ENCODE data around the gene COX20.

DNA sequence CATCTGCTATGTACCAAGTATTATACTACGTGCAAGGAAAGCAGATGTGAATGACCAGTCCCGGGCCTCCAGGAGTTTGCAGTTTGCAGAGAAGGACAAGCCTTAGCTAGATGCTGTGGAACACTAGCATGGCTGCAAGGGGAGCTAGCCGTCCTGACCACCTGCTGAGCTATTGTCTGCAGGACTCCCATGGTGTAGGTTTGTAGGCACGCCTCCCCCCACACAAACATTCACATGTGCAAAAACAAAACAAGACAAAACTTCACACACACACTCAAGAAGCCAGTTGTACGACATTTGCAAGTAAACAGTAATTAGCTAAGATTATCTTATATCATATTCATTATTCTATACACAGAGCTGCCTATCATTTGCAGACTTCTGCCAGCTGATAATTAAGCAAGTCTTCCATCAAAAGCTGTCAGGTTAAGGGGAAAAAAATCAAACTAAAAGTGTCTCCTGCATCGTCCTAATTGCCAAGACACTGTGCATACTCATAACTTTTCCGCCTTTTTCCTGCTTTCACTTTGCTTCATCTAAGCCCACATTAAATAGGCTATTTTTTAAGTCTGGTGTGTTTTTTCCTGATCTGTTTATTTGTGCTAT is 39.6 kb downstream of the COX20 start:
- TF ChIP-seq, protein P1, sequence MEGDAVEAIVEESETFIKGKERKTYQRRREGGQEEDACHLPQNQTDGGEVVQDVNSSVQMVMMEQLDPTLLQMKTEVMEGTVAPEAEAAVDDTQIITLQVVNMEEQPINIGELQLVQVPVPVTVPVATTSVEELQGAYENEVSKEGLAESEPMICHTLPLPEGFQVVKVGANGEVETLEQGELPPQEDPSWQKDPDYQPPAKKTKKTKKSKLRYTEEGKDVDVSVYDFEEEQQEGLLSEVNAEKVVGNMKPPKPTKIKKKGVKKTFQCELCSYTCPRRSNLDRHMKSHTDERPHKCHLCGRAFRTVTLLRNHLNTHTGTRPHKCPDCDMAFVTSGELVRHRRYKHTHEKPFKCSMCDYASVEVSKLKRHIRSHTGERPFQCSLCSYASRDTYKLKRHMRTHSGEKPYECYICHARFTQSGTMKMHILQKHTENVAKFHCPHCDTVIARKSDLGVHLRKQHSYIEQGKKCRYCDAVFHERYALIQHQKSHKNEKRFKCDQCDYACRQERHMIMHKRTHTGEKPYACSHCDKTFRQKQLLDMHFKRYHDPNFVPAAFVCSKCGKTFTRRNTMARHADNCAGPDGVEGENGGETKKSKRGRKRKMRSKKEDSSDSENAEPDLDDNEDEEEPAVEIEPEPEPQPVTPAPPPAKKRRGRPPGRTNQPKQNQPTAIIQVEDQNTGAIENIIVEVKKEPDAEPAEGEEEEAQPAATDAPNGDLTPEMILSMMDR (IDR thresholded peaks at IDR 0.05) = no peak
- no peak for TF ChIP-seq POLR2A (IDR thresholded peaks at IDR 0.05)
